Measurements from ENCODE around the gene SLC2A8. TPM values are rescaled to one million over a fixed set of nuclear protein-coding genes. Genes with fewer than 3 reads are reported as not detected.

The SLC2A8 gene
- total RNA-seq, 4 donors from 2014 or later: 19.8 to 31.2 (median 25.7) TPM

DNA sequence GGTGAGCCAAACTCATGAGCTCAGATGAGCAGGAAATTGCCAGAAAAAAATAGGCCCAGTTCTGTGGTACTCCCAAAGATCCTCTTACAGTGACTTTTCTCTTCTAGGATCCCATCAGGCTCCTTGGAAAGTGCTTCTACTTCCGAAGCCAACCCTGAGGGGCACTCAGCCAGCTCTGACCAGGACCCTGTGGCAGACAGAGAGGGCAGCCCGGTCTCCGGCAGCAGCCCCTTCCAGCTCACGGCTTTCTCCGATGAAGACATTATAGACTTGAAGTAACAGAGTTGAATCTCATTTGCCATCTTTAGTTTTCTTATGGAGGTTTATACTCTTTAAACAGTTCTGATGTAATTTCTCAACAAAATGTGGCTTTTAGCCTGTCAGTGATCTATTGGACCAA is 4.0 kb upstream of the SLC2A8 start:
- H3K27ac ChIP-seq: no peak overlapping the region
- intact Hi-C loops (cut with DNase I; ENCODE audit: low total_unique reads): no loop called here
- in situ Hi-C loops (cut with MboI; ENCODE audit: low sequenced_read_pairs in 4 of 4): loop anchor here in 1 of 4 donors (25.0 kb wide), 1 partner anchor 456 kb away; no protein-coding TSS in a partner anchor

DNA sequence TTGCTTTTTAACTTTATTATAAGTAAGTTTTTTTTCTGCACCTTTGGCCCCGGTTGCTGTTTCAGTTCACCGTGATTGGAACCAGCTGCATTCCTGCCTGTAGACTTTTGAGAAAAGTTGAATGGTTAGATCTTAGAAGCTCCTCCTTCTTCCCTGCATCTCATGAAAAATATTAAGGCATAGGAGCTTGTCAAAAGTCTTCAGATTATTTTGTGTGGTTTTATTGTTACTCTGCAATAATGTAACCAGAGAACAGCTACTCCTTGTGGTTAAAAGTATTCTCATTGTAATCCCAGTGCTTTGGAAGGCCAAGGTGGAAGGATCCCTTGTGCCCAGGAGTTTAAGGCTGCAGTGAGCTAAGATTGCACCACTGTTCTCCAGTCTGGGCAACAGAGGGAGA is 3.3 kb upstream of the SLC2A8 start:
- no peaks in the 10 kb centered on the region for H3K9me3 ChIP-seq
- peaks cover 15% of the 10 kb centered on the region in 2 donors for H3K4me1 ChIP-seq
- no peaks in the 10 kb centered on the region for H3K36me3 ChIP-seq
- no peak for DNase-seq
- no peak for TF ChIP-seq POLR2A (IDR thresholded peaks at IDR 0.05)
- TF ChIP-seq, protein P1, sequence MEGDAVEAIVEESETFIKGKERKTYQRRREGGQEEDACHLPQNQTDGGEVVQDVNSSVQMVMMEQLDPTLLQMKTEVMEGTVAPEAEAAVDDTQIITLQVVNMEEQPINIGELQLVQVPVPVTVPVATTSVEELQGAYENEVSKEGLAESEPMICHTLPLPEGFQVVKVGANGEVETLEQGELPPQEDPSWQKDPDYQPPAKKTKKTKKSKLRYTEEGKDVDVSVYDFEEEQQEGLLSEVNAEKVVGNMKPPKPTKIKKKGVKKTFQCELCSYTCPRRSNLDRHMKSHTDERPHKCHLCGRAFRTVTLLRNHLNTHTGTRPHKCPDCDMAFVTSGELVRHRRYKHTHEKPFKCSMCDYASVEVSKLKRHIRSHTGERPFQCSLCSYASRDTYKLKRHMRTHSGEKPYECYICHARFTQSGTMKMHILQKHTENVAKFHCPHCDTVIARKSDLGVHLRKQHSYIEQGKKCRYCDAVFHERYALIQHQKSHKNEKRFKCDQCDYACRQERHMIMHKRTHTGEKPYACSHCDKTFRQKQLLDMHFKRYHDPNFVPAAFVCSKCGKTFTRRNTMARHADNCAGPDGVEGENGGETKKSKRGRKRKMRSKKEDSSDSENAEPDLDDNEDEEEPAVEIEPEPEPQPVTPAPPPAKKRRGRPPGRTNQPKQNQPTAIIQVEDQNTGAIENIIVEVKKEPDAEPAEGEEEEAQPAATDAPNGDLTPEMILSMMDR (IDR thresholded peaks at IDR 0.05 in 4 of 5, conservative IDR thresholded peaks at IDR 0.05 in 1 of 5): no peak
- intact Hi-C loops (cut with DNase I; ENCODE audit: low total_unique reads) (no loop called here), in situ Hi-C loops (cut with MboI; ENCODE audit: low sequenced_read_pairs in 4 of 4) (loop anchor here in 1 of 4 donors (25.0 kb wide), 1 partner anchor 456 kb away; no protein-coding TSS in a partner anchor)
- no peak for ATAC-seq
- no peak overlapping the region for H3K4me3 ChIP-seq
- H3K27ac ChIP-seq: no peak overlapping the region
- H3K27me3 ChIP-seq: no peaks in the 10 kb centered on the region

More for the DNA sequence above, 4.0 kb upstream of the SLC2A8 start:
- Histone ChIP-seq H3K27me3 (no peaks in the 10 kb centered on the region), H3K4me3 (no peak overlapping the region), H3K9me3 (no peaks in the 10 kb centered on the region), H3K4me1 (peaks cover 9% of the 10 kb centered on the region in 2 donors), H3K36me3 (no peaks in the 10 kb centered on the region)
- no peak for TF ChIP-seq POLR2A (IDR thresholded peaks at IDR 0.05)
- TF ChIP-seq, protein P1 (IDR thresholded peaks at IDR 0.05 in 4 of 5, conservative IDR thresholded peaks at IDR 0.05 in 1 of 5): no peak
- ATAC-seq: no peak
- no peak for DNase-seq

DNA sequence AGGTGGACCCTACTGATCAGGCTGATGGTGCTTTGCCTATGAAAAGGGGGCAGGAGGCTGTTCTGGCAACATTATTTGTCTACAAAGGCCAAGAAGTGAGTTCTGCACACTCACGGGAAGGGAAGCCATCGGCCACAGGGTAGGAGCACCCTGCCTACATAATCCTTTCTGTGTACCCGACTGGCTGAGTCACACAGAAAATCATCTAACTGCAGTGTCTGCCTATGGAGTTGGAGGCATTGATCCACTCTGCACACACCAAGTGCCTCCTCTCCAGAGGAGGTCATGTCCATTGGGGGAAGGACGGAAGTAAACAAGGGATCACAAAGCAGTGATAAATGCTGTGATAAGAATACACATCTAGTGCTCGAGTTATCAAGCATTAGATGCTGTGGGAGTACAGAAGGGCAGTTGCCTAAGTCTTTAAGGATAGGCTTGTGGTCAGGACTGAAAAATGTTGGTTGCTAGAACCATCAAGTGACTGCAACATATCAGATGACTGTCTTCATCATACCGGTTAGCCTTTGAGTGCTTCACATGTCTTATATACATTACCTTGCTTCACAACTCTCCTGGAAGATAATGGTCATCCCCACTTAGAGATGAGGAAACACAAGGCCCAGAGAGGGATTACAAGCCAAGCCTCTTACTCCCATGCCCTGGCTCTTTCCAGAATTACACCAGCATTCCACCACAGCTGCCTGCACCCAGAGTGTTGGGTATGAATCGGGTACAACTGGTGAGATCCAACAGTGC is 1.3 kb upstream of the SLC2A8 start:
- DNase-seq (no peak), ATAC-seq (no peak)
- TF ChIP-seq, protein P1 (IDR thresholded peaks at IDR 0.05 in 4 of 5, conservative IDR thresholded peaks at IDR 0.05 in 1 of 5): no peak
- no peak for TF ChIP-seq POLR2A (IDR thresholded peaks at IDR 0.05)
- Histone ChIP-seq H3K4me1 (peaks cover 17 to 19% of the 10 kb centered on the region in 2 donors), H3K27ac (peak overlapping the region; percentile 70 to 88 (median 86)), H3K4me3 (peak overlapping the region; percentile 63 to 81 (median 72)), H3K27me3 (no peaks in the 10 kb centered on the region), H3K36me3 (peaks cover 0 to 5% of the 10 kb centered on the region in 2 donors), H3K9me3 (no peaks in the 10 kb centered on the region)
- intact Hi-C loops (cut with DNase I; ENCODE audit: low total_unique reads): loop anchor here (1.0 to 5.0 kb wide), 3 partner anchors 29 to 173 kb away; partner anchors contain the start of genes LRSAM1, RPL12 and ZNF79
- in situ Hi-C loops (cut with MboI; ENCODE audit: low sequenced_read_pairs in 4 of 4): loop anchor here in 1 of 4 donors (25.0 kb wide), 1 partner anchor 458 kb away; no protein-coding TSS in a partner anchor

DNA sequence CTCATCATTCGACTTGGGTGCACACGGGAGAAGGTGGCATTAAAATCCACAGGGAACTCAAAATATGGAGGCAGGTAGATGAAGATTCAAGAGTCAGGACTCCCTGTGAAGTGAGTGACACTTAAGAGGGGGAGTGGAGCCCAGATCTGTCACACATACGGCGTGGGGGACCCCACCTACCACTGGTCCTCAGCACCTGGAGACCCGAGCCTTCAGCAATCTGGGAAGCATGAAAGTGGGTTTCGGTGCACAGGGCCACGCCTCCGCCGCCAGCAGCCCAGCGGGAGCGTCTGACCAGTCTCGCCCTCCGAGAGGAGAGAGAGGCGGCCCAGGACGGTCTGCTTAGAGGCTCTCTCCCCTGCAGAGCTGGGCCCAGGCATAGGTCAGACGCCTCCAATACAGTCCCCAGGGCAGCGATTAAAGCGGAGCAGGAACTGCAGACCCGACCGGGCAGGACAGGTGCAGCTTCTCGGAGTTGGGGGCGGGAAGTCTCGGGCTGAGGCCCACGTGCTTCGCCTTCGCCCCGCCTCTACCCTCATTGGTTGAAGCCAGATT is 639 bp upstream of the SLC2A8 start:
- ATAC-seq (no peak), DNase-seq (no peak)
- Histone ChIP-seq H3K4me1 (peaks cover 17 to 19% of the 10 kb centered on the region in 2 donors), H3K9me3 (no peaks in the 10 kb centered on the region), H3K36me3 (peaks cover 0 to 11% of the 10 kb centered on the region in 2 donors), H3K4me3 (peak overlapping the region; percentile 63 to 81 (median 72)), H3K27ac (peak overlapping the region; percentile 70 to 88 (median 86)), H3K27me3 (no peaks in the 10 kb centered on the region)
- TF ChIP-seq, protein P1 (IDR thresholded peaks at IDR 0.05 in 4 of 5, conservative IDR thresholded peaks at IDR 0.05 in 1 of 5): no peak
- TF ChIP-seq POLR2A (IDR thresholded peaks at IDR 0.05): no peak
- intact Hi-C loops (cut with DNase I; ENCODE audit: low total_unique reads) (loop anchor here (1.0 to 5.0 kb wide), 3 partner anchors 28 to 174 kb away; partner anchors contain the start of genes LRSAM1, RPL12 and ZNF79), in situ Hi-C loops (cut with MboI; ENCODE audit: low sequenced_read_pairs in 4 of 4) (loop anchor here in 1 of 4 donors (25.0 kb wide), 1 partner anchor 459 kb away; no protein-coding TSS in a partner anchor)
